Measurements from ENCODE around the gene GOLT1A.

Gene GOLT1A

DNA sequence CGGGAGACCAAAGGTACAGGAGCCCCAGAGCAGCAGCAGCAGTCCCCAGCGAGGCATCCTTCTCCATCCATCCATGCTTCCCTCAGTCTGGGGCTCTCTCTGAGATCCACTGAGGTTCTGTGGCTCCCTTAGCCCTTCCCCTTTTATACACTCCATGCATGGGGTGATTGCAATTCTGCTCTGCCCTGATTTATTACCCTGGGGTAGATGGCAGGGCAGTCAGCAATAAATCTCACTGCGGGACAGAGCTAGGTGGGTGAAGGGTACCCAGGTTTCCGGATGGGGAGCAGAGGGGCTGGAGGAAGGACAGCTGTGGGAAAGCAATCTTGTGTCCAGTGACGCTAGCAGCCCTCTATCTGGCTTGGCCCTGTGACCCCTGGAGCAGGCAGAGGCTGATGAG, 47.6 kb downstream of the GOLT1A start, which contains the start of gene REN:
REN (minus strand) TSS at position 119 of the 400 bp plus-strand sequence; CDS start at position 75, 44 bp downstream.
- Histone ChIP-seq H3K27ac (ENCODE audit: poor library complexity, severe bottlenecking) (no peak within 1 kb of the TSS), H3K36me3 (ENCODE audit: low read depth) (no peaks in the 10 kb centered on the region), H3K9me3 (ENCODE audit: severe bottlenecking) (peaks cover 21% of the 10 kb centered on the region), H3K27me3 (ENCODE audit: insufficient read depth, poor library complexity, severe bottlenecking) (no peaks in the 10 kb centered on the region), H3K4me3 (ENCODE audit: severe bottlenecking) (no peak within 1 kb of the TSS), H3K4me1 (ENCODE audit: insufficient read depth, poor library complexity, severe bottlenecking) (peaks cover 3% of the 10 kb centered on the region)
- DNase-seq (ENCODE audit: low spot score) = no peak
- ATAC-seq (ENCODE audit: low read depth) = no peak
- TF ChIP-seq, protein P1, sequence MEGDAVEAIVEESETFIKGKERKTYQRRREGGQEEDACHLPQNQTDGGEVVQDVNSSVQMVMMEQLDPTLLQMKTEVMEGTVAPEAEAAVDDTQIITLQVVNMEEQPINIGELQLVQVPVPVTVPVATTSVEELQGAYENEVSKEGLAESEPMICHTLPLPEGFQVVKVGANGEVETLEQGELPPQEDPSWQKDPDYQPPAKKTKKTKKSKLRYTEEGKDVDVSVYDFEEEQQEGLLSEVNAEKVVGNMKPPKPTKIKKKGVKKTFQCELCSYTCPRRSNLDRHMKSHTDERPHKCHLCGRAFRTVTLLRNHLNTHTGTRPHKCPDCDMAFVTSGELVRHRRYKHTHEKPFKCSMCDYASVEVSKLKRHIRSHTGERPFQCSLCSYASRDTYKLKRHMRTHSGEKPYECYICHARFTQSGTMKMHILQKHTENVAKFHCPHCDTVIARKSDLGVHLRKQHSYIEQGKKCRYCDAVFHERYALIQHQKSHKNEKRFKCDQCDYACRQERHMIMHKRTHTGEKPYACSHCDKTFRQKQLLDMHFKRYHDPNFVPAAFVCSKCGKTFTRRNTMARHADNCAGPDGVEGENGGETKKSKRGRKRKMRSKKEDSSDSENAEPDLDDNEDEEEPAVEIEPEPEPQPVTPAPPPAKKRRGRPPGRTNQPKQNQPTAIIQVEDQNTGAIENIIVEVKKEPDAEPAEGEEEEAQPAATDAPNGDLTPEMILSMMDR (IDR thresholded peaks at IDR 0.05; ENCODE audit: poor library complexity, severe bottlenecking) = no peak

DNA sequence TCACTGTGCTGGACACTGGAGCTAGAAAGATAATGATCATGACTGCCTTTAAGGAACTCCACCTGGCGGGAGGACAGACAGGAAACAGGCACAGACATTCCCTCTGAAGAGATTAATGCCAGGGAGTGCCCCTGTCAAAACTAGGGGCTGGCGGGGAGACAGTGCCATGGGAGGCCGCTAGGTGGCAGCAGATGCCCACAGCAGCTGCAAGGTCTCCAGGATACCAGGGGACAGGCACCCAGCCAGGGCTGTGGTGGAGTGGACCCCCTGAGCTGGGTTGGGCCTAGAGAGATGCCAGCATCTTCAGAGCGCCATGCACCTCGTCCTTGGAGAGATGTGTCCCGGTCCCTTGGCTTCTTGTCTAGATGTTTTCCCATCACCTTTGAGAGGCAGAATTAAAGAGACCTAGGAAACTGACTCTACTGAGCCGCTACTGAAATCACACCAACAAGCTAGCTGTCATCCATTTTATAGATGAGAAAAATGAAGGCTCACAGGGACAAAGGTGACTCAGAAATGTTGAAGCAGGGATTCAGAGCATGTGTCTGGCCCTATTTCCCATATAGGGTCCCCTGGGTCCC, 51.2 kb downstream of the GOLT1A start:
- Histone ChIP-seq H3K9me3 (ENCODE audit: severe bottlenecking) (no peaks in the 10 kb centered on the region), H3K27ac (ENCODE audit: poor library complexity, severe bottlenecking) (no peak overlapping the region), H3K36me3 (ENCODE audit: low read depth) (no peaks in the 10 kb centered on the region), H3K4me1 (ENCODE audit: insufficient read depth, poor library complexity, severe bottlenecking) (peaks cover 2% of the 10 kb centered on the region), H3K4me3 (ENCODE audit: severe bottlenecking) (no peak overlapping the region), H3K27me3 (ENCODE audit: insufficient read depth, poor library complexity, severe bottlenecking) (no peaks in the 10 kb centered on the region)
- ATAC-seq (ENCODE audit: low read depth) (peak; percentile 94), DNase-seq (ENCODE audit: low spot score) (no peak)
- TF ChIP-seq, protein P1 (IDR thresholded peaks at IDR 0.05; ENCODE audit: poor library complexity, severe bottlenecking) = peak; percentile 99

DNA sequence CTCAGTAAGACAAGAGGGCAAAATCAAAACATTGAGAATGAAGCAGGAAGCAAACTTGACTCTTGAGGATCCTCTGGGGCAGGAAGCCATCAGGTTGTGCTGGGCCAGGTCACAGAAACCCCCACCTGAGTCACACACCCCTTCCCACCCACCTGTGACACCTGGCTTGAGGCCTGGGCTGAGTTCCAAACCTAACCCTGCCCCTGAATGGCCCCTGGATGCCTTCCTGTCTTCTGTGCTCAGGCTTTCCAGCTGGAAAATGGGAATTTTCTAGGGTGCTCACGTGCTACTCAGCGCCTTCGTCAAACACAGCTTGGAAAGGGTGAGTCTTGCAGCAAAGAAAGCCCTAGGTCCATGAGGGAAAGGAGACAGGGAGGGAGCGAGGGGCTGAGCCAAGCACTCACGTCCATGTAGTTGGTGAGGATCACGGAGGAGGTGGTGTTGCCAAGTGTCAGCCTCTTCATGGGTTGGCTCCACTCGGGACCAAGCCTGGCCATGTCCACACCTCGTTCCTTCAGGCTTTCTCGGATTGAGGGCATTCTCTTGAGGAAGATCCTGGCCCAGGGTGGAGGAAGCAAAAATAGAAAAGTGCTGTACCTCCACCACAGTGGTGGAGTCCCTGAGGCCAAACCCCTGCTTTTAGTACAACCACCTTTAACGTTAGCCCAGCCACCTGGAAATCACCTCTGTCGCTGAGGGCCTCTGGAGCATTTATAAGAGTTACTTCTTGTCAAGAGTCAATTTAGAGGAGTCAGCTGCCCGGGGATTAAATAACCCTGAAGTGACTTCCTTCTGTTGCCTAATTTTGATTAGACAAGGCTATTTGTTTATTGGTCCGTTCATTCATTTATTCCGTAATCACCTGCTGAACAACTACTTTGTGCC, 51.9 kb downstream of the GOLT1A start:
- H3K27me3 ChIP-seq (ENCODE audit: insufficient read depth, poor library complexity, severe bottlenecking) = no peaks in the 10 kb centered on the region
- DNase-seq (ENCODE audit: low spot score) = no peak

DNA sequence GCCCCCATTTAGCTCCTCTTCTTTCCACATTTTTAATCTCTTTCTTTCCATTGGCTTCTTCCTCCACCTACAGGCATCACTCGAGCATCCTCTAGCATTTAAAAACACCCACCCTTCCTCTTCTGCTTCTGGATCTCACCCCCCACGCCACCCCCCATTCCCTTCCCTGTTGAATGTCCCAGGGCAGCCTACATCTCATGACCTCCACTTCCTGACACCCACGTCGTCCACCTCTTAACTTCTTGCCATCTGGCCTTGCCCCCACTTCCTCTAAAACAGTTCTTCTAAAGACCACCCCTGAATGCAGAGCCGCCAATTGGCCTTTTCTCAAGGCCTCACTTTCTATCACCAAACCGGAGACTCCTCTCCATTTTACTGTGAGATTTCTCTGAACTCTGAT, 55.8 kb downstream of the GOLT1A start:
- H3K4me1 ChIP-seq (ENCODE audit: insufficient read depth, poor library complexity, severe bottlenecking) = peaks cover 11% of the 10 kb centered on the region
- TF ChIP-seq, protein P1 (IDR thresholded peaks at IDR 0.05; ENCODE audit: poor library complexity, severe bottlenecking) = no peak
- no peaks in the 10 kb centered on the region for H3K36me3 ChIP-seq (ENCODE audit: low read depth)
- no peak overlapping the region for H3K4me3 ChIP-seq (ENCODE audit: severe bottlenecking)
- ATAC-seq (ENCODE audit: low read depth) (no peak), DNase-seq (ENCODE audit: low spot score) (no peak)
- no peaks in the 10 kb centered on the region for H3K27me3 ChIP-seq (ENCODE audit: insufficient read depth, poor library complexity, severe bottlenecking)
- no peak overlapping the region for H3K27ac ChIP-seq (ENCODE audit: poor library complexity, severe bottlenecking)
- H3K9me3 ChIP-seq (ENCODE audit: severe bottlenecking) = no peaks in the 10 kb centered on the region

More for the DNA sequence above, 51.9 kb downstream of the GOLT1A start:
- Histone ChIP-seq H3K36me3 (ENCODE audit: low read depth) (no peaks in the 10 kb centered on the region), H3K9me3 (ENCODE audit: severe bottlenecking) (no peaks in the 10 kb centered on the region), H3K4me1 (ENCODE audit: insufficient read depth, poor library complexity, severe bottlenecking) (peaks cover 2% of the 10 kb centered on the region), H3K4me3 (ENCODE audit: severe bottlenecking) (no peak overlapping the region), H3K27ac (ENCODE audit: poor library complexity, severe bottlenecking) (peak overlapping the region; percentile 1)
- TF ChIP-seq, protein P1 (IDR thresholded peaks at IDR 0.05; ENCODE audit: poor library complexity, severe bottlenecking) = no peak
- no peak for ATAC-seq (ENCODE audit: low read depth)

All from RWPE2 (cell line).